Measurements from ENCODE around the gene MYO3B.
A peak's percentile ranks its signal among the peaks of the same experiment; 100 is the strongest.

The MYO3B gene

GRCh38 chr2:170525566-170525900 is 347.6 kb downstream of the MYO3B start (continued):
- TF ChIP-seq ZNF155 (tag by site-specific recombination; IDR thresholded peaks at IDR 0.05) (no peak), ZNF433 (tag by site-specific recombination; IDR thresholded peaks at IDR 0.05; ENCODE audit: low read depth) (no peak), ZNF292 (tag by site-specific recombination; IDR thresholded peaks at IDR 0.05; ENCODE audit: borderline replicate concordance, low read depth) (no peak), KLF7 (tag by site-specific recombination; IDR thresholded peaks at IDR 0.05; ENCODE audit: borderline replicate concordance) (no peak), ZNF76 (tag by site-specific recombination; IDR thresholded peaks at IDR 0.05; ENCODE audit: borderline replicate concordance, low read depth) (no peak), ZNF416 (tag by site-specific recombination; IDR thresholded peaks at IDR 0.05) (no peak), ZNF843 (tag by site-specific recombination; IDR thresholded peaks at IDR 0.05) (no peak), ZBTB17 (tag by site-specific recombination; IDR thresholded peaks at IDR 0.05) (0 out of 2 replicates have a peak, but pooled peaks have one; percentile 13), ZNF561 (tag by site-specific recombination; IDR thresholded peaks at IDR 0.05; ENCODE audit: borderline replicate concordance) (no peak), REPIN1 (tag by site-specific recombination; IDR thresholded peaks at IDR 0.05; ENCODE audit: low read depth) (no peak), ZBTB20 (tag by site-specific recombination; IDR thresholded peaks at IDR 0.05) (no peak), ZNF791 (tag by site-specific recombination; IDR thresholded peaks at IDR 0.05) (no peak), ZNF169 (tag by site-specific recombination; IDR thresholded peaks at IDR 0.05) (no peak), ZNF302 (tag by site-specific recombination; IDR thresholded peaks at IDR 0.05; ENCODE audit: low read depth) (no peak), ZFP41 (tag by site-specific recombination; IDR thresholded peaks at IDR 0.05; ENCODE audit: borderline replicate concordance) (no peak), ZNF600 (tag by site-specific recombination; IDR thresholded peaks at IDR 0.05) (no peak), ZSCAN18 (tag by site-specific recombination; IDR thresholded peaks at IDR 0.05) (no peak), ZNF121 (tag by site-specific recombination; IDR thresholded peaks at IDR 0.05) (no peak), ZNF521 (tag by site-specific recombination; IDR thresholded peaks at IDR 0.05) (no peak), KLF8 (tag by site-specific recombination; IDR thresholded peaks at IDR 0.05) (no peak), ZNF660 (tag by site-specific recombination; IDR thresholded peaks at IDR 0.05) (peak; percentile 92), KLF17 (tag by site-specific recombination; IDR thresholded peaks at IDR 0.05) (no peak), ZNF629 (tag by site-specific recombination; IDR thresholded peaks at IDR 0.05) (peak; percentile 63; the same call in 1 of the 2 replicates), SP2 (tag by site-specific recombination; IDR thresholded peaks at IDR 0.05) (no peak), ZNF324 (tag by site-specific recombination; IDR thresholded peaks at IDR 0.05) (no peak), ZNF530 (tag by site-specific recombination; IDR thresholded peaks at IDR 0.05; ENCODE audit: low read depth) (no peak), ZNF670 (tag by site-specific recombination; IDR thresholded peaks at IDR 0.05; ENCODE audit: low read depth) (no peak), ZFHX2 (tag by site-specific recombination; conservative IDR thresholded peaks at IDR 0.05) (0 out of 2 replicates have a peak, but pooled peaks have one; percentile 13), ZNF529 (tag by site-specific recombination; IDR thresholded peaks at IDR 0.05; ENCODE audit: insufficient replicate concordance) (no peak), ZBTB26 (tag by site-specific recombination; optimal IDR thresholded peaks at IDR 0.05) (no peak)
- TF ChIP-seq, protein P1, sequence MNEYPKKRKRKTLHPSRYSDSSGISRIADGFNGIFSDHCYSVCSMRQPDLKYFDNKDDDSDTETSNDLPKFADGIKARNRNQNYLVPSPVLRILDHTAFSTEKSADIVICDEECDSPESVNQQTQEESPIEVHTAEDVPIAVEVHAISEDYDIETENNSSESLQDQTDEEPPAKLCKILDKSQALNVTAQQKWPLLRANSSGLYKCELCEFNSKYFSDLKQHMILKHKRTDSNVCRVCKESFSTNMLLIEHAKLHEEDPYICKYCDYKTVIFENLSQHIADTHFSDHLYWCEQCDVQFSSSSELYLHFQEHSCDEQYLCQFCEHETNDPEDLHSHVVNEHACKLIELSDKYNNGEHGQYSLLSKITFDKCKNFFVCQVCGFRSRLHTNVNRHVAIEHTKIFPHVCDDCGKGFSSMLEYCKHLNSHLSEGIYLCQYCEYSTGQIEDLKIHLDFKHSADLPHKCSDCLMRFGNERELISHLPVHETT (tag by site-specific recombination; IDR thresholded peaks at IDR 0.05), result no peak
- TF ChIP-seq, protein P2, sequence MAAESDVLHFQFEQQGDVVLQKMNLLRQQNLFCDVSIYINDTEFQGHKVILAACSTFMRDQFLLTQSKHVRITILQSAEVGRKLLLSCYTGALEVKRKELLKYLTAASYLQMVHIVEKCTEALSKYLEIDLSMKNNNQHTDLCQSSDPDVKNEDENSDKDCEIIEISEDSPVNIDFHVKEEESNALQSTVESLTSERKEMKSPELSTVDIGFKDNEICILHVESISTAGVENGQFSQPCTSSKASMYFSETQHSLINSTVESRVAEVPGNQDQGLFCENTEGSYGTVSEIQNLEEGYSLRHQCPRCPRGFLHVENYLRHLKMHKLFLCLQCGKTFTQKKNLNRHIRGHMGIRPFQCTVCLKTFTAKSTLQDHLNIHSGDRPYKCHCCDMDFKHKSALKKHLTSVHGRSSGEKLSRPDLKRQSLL (tag by site-specific recombination; IDR thresholded peaks at IDR 0.05), result 0 out of 2 replicates have a peak, but pooled peaks have one; percentile 21
- TF ChIP-seq, protein P3, sequence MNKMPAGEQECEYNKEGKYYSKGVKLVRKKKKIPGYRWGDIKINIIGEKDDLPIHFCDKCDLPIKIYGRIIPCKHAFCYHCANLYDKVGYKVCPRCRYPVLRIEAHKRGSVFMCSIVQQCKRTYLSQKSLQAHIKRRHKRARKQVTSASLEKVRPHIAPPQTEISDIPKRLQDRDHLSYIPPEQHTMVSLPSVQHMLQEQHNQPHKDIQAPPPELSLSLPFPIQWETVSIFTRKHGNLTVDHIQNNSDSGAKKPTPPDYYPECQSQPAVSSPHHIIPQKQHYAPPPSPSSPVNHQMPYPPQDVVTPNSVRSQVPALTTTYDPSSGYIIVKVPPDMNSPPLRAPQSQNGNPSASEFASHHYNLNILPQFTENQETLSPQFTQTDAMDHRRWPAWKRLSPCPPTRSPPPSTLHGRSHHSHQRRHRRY (tag by site-specific recombination; IDR thresholded peaks at IDR 0.05), result no peak
- TF ChIP-seq, protein P4, sequence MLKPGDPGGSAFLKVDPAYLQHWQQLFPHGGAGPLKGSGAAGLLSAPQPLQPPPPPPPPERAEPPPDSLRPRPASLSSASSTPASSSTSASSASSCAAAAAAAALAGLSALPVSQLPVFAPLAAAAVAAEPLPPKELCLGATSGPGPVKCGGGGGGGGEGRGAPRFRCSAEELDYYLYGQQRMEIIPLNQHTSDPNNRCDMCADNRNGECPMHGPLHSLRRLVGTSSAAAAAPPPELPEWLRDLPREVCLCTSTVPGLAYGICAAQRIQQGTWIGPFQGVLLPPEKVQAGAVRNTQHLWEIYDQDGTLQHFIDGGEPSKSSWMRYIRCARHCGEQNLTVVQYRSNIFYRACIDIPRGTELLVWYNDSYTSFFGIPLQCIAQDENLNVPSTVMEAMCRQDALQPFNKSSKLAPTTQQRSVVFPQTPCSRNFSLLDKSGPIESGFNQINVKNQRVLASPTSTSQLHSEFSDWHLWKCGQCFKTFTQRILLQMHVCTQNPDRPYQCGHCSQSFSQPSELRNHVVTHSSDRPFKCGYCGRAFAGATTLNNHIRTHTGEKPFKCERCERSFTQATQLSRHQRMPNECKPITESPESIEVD (tag by site-specific recombination; IDR thresholded peaks at IDR 0.05), result no peak

Measured in HEK293 (cell line).